GM23338 (cell line): Measurements from ENCODE around the gene MDN1.

ENCODE experiments used
- CREB1 ChIP-seq: fragments of 250-450 bp; sonication (Bioruptor Pico); IDR thresholded peaks from 2 replicates; pipeline ENCODE4 v1.5.0; 2020; ENCODE audit warnings: low read depth, mild to moderate bottlenecking, moderate library complexity
- EZH2 ChIP-seq: fragments of 200-600 bp; sonication (generic); IDR thresholded peaks from one replicate; pipeline ENCODE4 v1.8.0; 2017; ENCODE audit warnings: antibody characterized with exemption, mild to moderate bottlenecking, low read depth; ENCODE audit not compliant: unreplicated experiment
- TF ChIP-seq, protein P1 (sequence below), 2 experiments: fragments of 200-600 bp in 1 of 2; sonication (generic) in 1 of 2; conservative IDR thresholded peaks; 2 replicates each; pipeline versions ENCODE4 v1.5.1 to v1.6.1; 2016 to 2017; ENCODE audit warnings: antibody characterized with exemption in 2 of 2, low read depth in 2 of 2, mild to moderate bottlenecking in 2 of 2, moderate library complexity in 1 of 2

- TF ChIP-seq, protein P1, sequence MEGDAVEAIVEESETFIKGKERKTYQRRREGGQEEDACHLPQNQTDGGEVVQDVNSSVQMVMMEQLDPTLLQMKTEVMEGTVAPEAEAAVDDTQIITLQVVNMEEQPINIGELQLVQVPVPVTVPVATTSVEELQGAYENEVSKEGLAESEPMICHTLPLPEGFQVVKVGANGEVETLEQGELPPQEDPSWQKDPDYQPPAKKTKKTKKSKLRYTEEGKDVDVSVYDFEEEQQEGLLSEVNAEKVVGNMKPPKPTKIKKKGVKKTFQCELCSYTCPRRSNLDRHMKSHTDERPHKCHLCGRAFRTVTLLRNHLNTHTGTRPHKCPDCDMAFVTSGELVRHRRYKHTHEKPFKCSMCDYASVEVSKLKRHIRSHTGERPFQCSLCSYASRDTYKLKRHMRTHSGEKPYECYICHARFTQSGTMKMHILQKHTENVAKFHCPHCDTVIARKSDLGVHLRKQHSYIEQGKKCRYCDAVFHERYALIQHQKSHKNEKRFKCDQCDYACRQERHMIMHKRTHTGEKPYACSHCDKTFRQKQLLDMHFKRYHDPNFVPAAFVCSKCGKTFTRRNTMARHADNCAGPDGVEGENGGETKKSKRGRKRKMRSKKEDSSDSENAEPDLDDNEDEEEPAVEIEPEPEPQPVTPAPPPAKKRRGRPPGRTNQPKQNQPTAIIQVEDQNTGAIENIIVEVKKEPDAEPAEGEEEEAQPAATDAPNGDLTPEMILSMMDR (conservative IDR thresholded peaks at IDR 0.05; ENCODE audit: low read depth in 2 of 2) = no peak
- TF ChIP-seq EZH2 (no peak), CREB1 (no peak)
Measured at GRCh38 chr6:89706121-89706520, 113.5 kb downstream of the MDN1 start.
